BE2C (cell line): Measurements from ENCODE around the gene SLC7A6OS.

ENCODE experiments used
- DNase-seq: peaks from one replicate; pipeline ENCODE4 v3.0.0-alpha.2; 2020
- H3K27me3 ChIP-seq: fragments of 250-450 bp; sonication (Bioruptor Pico); 2 replicates; pipeline ENCODE4 v1.5.1; 2020; ENCODE audit warnings: mild to moderate bottlenecking
- H3K36me3 ChIP-seq: fragments of 250-450 bp; sonication (Bioruptor Pico); 2 replicates; pipeline ENCODE4 v1.5.1; 2020; ENCODE audit warnings: mild to moderate bottlenecking
- H3K4me1 ChIP-seq: fragments of 250-450 bp; sonication (Bioruptor Pico); 2 replicates; pipeline ENCODE4 v1.5.1; 2020
- H3K4me3 ChIP-seq: 2 replicates; pipeline ENCODE4 v1.5.1; 2011; ENCODE audit warnings: low read depth, low read length
- H3K9me3 ChIP-seq: fragments of 250-450 bp; sonication (Bioruptor Pico); 2 replicates; pipeline ENCODE4 v1.5.1; 2020
- TF ChIP-seq, protein P1 (sequence below): IDR thresholded peaks from 2 replicates; pipeline ENCODE4 v1.5.1; 2012; ENCODE audit warnings: mild to moderate bottlenecking, low read depth, low read length

The SLC7A6OS gene

GRCh38 chr16:68345958-68346635 lies 35.4 kb upstream of the SLC7A6OS start:
- Histone ChIP-seq H3K4me1 (no peaks in the 10 kb centered on the region), H3K36me3 (peaks cover 70% of the 10 kb centered on the region)
- TF ChIP-seq, protein P1, sequence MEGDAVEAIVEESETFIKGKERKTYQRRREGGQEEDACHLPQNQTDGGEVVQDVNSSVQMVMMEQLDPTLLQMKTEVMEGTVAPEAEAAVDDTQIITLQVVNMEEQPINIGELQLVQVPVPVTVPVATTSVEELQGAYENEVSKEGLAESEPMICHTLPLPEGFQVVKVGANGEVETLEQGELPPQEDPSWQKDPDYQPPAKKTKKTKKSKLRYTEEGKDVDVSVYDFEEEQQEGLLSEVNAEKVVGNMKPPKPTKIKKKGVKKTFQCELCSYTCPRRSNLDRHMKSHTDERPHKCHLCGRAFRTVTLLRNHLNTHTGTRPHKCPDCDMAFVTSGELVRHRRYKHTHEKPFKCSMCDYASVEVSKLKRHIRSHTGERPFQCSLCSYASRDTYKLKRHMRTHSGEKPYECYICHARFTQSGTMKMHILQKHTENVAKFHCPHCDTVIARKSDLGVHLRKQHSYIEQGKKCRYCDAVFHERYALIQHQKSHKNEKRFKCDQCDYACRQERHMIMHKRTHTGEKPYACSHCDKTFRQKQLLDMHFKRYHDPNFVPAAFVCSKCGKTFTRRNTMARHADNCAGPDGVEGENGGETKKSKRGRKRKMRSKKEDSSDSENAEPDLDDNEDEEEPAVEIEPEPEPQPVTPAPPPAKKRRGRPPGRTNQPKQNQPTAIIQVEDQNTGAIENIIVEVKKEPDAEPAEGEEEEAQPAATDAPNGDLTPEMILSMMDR: no peak

GRCh38 chr16:68345351-68345810 lies 34.6 kb upstream of the SLC7A6OS start:
- TF ChIP-seq, protein P1: no peak
- no peak for DNase-seq
- no peaks in the 10 kb centered on the region for H3K27me3 ChIP-seq
- peaks cover 66% of the 10 kb centered on the region for H3K36me3 ChIP-seq
- H3K4me3 ChIP-seq: no peak overlapping the region
- no peaks in the 10 kb centered on the region for H3K9me3 ChIP-seq
- H3K4me1 ChIP-seq: no peaks in the 10 kb centered on the region

More at GRCh38 chr16:68345958-68346635, 35.4 kb upstream of the SLC7A6OS start:
- no peak for DNase-seq
- no peaks in the 10 kb centered on the region for H3K27me3 ChIP-seq
- H3K4me3 ChIP-seq: no peak overlapping the region
- H3K9me3 ChIP-seq: no peaks in the 10 kb centered on the region

DNA sequence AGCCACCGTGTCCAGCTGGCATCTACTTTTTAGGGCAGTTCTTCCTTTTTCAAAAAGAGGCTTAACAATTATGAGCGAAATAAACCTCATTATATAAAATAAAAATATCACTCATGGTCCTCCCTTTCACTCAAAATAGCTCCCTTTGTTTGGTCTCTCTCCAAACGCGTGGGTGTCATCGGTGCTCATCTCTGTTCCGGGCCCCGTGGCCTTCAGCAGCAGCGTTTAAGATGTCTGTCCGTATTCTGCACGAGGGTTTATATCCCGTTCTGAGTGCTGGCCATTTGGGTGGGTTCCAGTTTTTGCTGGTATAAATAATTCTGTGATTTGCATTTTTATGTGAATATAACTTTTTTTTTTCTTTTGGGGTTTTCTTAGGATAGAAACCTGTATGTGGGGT lies 33.5 kb upstream of the SLC7A6OS start:
- H3K36me3 ChIP-seq: peaks cover 70% of the 10 kb centered on the region
- H3K27me3 ChIP-seq: no peaks in the 10 kb centered on the region
- no peak for DNase-seq
- TF ChIP-seq, protein P1: no peak
- no peaks in the 10 kb centered on the region for H3K9me3 ChIP-seq
- no peak overlapping the region for H3K4me3 ChIP-seq
- no peaks in the 10 kb centered on the region for H3K4me1 ChIP-seq

DNA sequence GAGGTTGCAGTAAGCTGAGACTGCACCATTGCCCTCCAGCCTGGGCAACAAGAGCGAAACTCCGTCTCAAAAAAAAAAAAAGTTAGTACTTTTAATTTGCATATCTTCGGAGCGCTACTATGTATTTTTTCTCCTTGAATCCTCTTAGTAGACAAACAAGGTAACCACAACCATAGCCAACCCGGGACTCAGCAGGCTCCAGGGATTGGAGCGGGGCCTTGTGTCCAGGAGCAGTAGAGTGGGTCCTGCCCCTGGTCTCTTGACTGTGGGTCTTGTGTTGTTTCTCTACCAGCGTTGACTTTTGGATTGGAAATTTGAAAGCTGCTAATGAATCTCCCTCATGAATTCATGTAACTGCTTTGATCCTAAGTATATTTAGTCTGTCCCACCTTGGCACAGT lies 32.4 kb upstream of the SLC7A6OS start:
- H3K4me3 ChIP-seq: no peak overlapping the region
- DNase-seq: no peak
- TF ChIP-seq, protein P1: no peak
- H3K9me3 ChIP-seq: no peaks in the 10 kb centered on the region
- no peaks in the 10 kb centered on the region for H3K4me1 ChIP-seq
- peaks cover 75% of the 10 kb centered on the region for H3K36me3 ChIP-seq
- no peaks in the 10 kb centered on the region for H3K27me3 ChIP-seq

DNA sequence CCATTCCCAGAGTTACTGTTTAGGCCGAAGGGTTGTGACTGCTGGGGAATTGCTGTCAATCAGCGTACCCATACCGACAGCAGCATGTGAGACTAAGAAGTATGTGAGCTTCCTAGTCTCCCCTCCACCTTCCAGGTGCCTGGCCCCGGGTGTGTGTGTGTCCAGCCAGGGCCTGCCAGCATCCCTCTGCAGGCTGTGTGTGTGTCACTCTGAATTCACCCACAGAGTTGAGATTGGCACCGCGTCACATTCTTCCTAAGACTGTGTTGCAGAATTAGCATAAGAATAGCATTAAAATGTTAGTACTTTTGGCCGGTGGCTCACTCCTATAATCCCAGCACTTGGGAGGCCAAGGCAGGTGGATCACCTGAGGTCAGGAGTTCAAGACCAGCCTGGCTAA lies 31.9 kb upstream of the SLC7A6OS start:
- Histone ChIP-seq H3K4me3 (no peak overlapping the region), H3K36me3 (peaks cover 74% of the 10 kb centered on the region), H3K4me1 (no peaks in the 10 kb centered on the region), H3K27me3 (no peaks in the 10 kb centered on the region), H3K9me3 (no peaks in the 10 kb centered on the region)
- TF ChIP-seq, protein P1: no peak
- DNase-seq: no peak

- no peaks in the 10 kb centered on the region for H3K27me3 ChIP-seq
- H3K4me1 ChIP-seq: no peaks in the 10 kb centered on the region
- H3K9me3 ChIP-seq: no peaks in the 10 kb centered on the region
- DNase-seq: no peak
- TF ChIP-seq, protein P1: no peak
- H3K4me3 ChIP-seq: no peak overlapping the region
- peaks cover 57% of the 10 kb centered on the region for H3K36me3 ChIP-seq
Measured at GRCh38 chr16:68339214-68339613, 28.5 kb upstream of the SLC7A6OS start.
